GM19324 (cell line): ENCODE results near the gene PFKFB3.

Experiments
- ATAC-seq: cut with Tn5 transposase; IDR thresholded peaks from one replicate; pipeline ENCODE4 v1.9.1; 2021; ENCODE audit warnings: mild to moderate bottlenecking, moderate library complexity; ENCODE audit not compliant: unreplicated experiment, low FRiP score

The PFKFB3 gene

GRCh38 chr10:6217611-6218010 lies 14.9 kb downstream of the PFKFB3 start:
- no peak for ATAC-seq

GRCh38 chr10:6218692-6219493 lies 16.2 kb downstream of the PFKFB3 start:
- ATAC-seq: no peak

- no peak for ATAC-seq
These were observed 16.7 kb downstream of the PFKFB3 start for GRCh38 chr10:6219494-6219836.

GRCh38 chr10:6220418-6221191 lies 17.9 kb downstream of the PFKFB3 start:
- ATAC-seq: no peak

GRCh38 chr10:6221192-6221940 lies 18.6 kb downstream of the PFKFB3 start:
- no peak for ATAC-seq

GRCh38 chr10:6221971-6222751 lies 19.4 kb downstream of the PFKFB3 start:
- no peak for ATAC-seq

- ATAC-seq: no peak
These were observed 20.0 kb downstream of the PFKFB3 start for GRCh38 chr10:6222755-6223154.

GRCh38 chr10:6223981-6224380 lies 21.2 kb downstream of the PFKFB3 start:
- no peak for ATAC-seq

GRCh38 chr10:6224781-6225180 lies 22.0 kb downstream of the PFKFB3 start:
- ATAC-seq: no peak

GRCh38 chr10:6225263-6225814 lies 22.6 kb downstream of the PFKFB3 start:
- ATAC-seq: no peak

GRCh38 chr10:6226216-6226615 lies 23.5 kb downstream of the PFKFB3 start:
- ATAC-seq: no peak

- no peak for ATAC-seq
These were observed 24.6 kb downstream of the PFKFB3 start for GRCh38 chr10:6227346-6227745.

GRCh38 chr10:6228010-6228511 lies 25.3 kb downstream of the PFKFB3 start:
- ATAC-seq: no peak

- no peak for ATAC-seq
These were observed 25.9 kb downstream of the PFKFB3 start for GRCh38 chr10:6228647-6229046.

GRCh38 chr10:6229290-6229689 lies 26.6 kb downstream of the PFKFB3 start:
- no peak for ATAC-seq

- no peak for ATAC-seq
These were observed 27.0 kb downstream of the PFKFB3 start for GRCh38 chr10:6229746-6230145.

- ATAC-seq: no peak
These were observed 27.6 kb downstream of the PFKFB3 start for GRCh38 chr10:6230315-6230714.

- no peak for ATAC-seq
These were observed 28.4 kb downstream of the PFKFB3 start for GRCh38 chr10:6231146-6231545.

GRCh38 chr10:6231730-6232129 lies 29.0 kb downstream of the PFKFB3 start:
- no peak for ATAC-seq

GRCh38 chr10:6232225-6232807 lies 29.6 kb downstream of the PFKFB3 start:
- ATAC-seq: no peak
